NCI-H1105 (cell line): ENCODE measurements around the gene PLSCR3.

Experiments
- DNase-seq: peaks from one replicate; lab custom pipeline; 2025; lab: John Stamatoyannopoulos, UW

Gene PLSCR3

DNA sequence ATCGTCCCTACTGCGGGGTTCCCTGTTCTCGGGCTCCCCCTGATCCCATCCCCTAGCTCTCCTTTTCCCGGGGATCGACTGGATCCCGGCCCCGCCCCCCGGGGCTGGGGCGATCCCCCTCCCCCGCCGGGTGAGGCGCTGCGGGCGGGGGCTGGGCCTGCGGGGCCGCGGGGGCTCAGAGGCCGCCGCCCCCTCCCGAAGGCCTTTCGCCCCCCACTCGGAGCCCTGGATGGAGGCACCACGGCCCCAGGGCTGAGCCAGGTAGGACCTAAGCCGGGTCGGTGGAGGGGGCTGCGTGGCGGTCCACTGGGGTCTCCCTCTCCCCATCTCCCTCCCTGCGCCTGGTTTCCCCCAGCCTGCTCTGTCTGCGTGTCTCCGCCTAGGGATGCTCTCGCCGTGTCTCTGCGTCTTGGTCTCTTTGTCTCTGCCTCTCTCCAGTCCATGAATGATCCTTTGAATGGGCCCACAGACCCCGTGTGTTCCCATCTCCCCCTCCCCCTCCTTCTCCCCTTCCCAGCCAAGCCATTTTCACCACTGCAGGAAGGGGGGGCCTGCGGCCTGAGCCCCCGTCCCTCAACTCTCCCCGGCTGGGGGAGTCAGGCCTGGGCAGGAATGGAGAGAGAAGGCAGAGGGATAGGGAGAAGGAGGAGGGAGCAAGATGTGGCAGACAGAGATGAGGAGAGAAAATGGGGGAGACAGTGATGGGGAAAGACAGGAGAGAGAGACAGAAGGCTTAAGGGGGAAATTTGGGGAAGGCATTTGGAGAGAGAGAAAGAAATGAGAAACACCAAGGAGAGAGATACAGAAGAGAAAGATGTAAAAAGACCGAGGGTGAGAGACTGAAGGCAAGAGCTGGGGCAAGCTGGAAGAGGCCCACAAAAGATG lies 11.3 kb upstream of the PLSCR3 start:
- DNase-seq = no peak

DNA sequence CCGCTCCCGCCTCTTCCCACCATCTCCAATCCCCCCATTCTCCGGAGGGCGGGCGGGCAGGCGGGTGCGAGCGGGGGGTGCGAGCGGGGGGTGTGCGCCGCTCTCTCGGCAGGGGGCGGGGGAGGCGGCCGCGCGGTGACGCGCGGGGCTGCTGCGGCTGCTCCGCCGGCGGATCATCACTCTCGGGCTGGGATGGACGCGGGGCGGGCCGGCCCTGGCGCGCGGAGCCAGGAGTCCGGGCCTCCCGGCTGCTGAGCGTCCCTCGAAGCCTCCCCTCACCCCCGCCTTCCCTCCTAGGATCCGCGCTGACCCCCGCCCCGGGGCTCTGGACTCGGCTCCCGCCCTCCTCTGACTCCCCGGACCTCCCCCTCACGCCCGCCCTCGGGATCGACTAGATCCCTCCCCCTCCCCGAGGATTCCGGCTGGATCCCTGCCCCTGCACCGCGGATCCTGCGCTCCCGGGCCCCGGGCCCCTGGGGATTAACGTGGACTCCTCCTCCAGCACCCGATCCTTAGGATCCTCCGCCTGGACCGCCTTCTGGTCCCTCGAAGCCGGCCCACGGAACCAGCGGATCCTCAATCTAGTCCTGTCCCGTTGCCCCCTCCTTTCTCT lies 10.5 kb upstream of the PLSCR3 start:
- no peak for DNase-seq

DNA sequence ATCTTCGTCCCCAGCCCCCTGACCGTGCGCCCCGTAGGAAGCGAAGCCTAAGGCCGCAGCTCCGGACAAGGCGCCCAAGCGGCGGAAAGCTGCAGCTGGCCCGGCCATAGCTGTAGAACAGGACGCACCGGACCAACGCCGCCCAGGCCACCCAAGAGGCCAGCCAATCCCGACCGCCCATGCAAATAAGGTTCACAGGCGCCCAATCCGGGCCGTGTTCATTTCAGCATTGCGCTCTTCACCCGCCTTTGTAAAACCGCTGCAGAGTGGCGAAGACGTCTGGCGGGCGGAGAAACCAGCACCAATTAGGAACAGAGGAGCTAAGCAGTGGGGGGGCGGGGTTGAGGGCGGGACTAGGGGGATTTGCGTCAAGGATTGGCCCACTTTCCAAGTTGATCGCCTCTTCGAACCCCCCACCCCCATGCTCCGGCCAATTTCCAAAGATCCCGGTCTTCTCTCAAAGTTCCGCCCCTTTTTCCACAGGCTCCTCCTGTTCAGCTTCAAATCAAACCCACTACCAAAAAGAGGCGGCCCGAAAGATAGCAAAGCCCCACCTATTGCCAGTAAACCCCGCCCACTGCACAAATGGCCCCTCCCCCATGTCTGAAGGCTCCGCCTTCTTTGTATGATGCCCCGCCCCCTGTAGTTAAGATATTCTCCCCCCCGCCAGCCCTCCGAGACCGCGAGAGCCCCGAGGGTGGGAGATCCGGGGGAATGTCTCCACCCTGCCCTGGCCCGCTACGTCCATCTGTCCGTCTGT lies 9.8 kb upstream of the PLSCR3 start, which contains the start of gene TMEM256:
TSS of gene TMEM256 (minus strand) at position 121 of the 760 bp plus-strand sequence. CDS start at position 108, 13 bp downstream.
- DNase-seq = peak; percentile 100

DNA sequence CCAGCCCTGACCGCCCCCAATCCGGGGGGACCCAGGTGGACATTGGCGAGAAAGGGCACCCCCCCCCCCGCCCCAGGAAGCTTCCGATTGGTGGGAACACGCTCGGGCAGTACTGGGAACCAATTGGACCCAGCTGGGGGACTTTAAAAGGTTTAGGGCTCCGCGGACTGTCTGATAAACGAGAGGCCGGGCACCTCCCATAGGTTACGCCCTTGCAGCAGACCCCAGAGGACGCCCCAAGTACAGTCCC lies 9.3 kb upstream of the PLSCR3 start:
- peak; percentile 85 for DNase-seq

DNA sequence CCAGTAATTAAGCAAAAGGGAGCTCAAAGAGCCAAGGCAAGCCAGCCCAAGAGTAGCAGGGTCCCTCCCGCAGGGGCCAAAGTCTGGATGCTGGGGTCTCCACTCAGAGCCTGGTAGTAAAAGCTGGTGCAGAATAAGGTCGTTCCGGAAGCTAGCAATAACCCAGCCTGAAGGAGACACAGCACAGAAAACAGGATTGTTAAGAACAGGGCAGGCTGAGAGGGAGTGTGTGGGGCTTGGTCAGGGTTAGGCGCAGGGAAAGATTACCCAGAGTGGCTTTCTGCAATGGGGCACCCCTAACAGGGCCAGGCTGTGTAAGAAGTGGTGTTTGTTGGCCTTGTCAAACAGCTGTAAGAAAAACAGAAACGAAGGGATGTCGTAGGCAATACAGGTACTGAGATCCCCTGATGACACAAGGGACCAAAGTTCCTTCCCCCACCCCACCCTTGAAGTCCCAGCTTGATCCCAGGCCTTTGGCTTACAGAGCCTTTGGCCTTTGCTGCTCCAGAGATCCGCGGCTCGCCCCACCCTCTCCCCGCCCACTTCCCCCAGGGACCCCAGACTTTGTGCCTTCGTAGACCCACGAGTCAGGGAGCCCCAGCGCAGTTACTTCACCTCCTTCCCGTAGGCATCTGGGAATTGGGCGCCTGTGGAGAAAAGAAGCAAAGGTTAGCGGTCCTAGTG lies 8.9 kb upstream of the PLSCR3 start:
- DNase-seq = peak; percentile 35

DNA sequence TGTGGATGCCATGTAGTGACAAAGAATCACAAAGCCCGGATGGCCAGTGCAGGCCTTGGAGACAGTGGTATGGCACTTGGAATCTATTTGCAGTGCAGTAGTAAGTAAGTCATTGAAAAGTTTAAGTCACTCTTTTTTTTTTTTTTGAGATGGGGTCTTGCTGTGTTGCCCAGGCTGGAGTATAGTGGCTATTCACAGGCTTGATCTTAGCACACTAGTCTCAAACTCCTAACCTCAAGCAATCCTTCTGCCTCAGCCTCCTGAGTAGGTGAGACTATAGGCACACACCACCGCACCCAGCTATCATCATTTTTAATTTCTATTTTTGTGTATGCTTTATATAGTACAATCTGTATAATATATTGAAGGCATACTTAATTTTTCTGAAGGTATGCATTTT lies 4.3 kb upstream of the PLSCR3 start:
- no peak for DNase-seq

DNA sequence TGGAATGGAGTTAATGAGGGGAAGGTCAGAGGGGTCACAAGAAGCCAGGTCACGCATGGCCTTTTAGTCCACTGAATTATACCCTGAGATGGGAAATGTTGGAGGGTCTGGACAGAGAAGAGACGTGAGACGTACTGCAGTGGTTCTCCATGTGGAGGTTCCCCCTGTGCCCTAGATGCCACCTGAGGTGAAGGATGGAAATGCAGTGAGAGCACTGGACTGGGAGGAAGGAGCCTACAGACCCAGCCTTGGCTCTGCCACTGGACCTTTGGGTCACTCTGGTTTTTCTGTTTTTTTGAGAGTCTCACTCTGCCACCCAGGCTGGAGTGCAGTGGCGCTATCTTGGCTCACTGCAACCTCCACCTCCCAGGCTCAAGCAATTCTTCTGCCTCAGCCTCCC lies 1.8 kb upstream of the PLSCR3 start:
- DNase-seq = no peak

DNA sequence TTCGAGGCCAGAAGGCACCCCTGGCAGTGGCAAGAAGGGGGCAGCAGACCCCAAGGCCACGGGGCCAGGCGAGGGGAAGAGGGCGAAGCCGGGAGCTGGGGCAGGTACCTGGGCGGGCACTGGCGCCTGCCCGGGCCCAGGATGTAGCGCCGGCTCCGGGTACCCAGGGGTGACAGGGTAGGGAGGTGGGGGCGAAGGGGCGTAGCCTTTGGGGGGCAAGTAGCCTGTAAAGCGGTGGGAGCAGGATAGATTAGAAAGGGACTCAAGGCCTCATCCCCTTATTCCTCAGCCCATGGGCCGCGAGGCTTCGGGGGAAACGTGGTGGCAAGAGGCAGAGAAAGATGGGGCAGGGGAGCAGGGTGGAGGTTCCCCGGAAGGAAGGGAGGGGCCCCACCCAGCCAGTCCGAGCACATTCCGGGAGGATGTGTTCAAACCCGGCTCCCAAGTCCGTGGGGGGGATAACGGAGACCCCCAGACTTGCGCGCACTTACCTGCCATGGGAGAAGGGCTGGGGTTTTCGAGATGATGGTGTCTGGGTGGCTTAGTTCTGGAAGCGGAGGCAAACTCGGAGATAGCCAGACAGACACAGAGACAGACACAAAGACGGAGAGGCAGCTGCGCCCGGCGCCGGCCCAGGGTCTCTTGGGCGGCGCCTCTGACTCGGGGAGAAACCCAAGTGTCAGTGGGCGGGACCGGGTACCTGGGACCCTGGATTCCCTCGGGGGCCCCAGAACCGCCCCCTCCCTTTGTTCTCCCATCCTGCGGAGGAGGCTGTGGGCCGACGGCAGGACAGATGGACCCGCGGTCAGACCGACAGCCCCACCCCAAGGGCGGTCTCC lies 493 bp downstream of the PLSCR3 start:
- peak; percentile 74 for DNase-seq

DNA sequence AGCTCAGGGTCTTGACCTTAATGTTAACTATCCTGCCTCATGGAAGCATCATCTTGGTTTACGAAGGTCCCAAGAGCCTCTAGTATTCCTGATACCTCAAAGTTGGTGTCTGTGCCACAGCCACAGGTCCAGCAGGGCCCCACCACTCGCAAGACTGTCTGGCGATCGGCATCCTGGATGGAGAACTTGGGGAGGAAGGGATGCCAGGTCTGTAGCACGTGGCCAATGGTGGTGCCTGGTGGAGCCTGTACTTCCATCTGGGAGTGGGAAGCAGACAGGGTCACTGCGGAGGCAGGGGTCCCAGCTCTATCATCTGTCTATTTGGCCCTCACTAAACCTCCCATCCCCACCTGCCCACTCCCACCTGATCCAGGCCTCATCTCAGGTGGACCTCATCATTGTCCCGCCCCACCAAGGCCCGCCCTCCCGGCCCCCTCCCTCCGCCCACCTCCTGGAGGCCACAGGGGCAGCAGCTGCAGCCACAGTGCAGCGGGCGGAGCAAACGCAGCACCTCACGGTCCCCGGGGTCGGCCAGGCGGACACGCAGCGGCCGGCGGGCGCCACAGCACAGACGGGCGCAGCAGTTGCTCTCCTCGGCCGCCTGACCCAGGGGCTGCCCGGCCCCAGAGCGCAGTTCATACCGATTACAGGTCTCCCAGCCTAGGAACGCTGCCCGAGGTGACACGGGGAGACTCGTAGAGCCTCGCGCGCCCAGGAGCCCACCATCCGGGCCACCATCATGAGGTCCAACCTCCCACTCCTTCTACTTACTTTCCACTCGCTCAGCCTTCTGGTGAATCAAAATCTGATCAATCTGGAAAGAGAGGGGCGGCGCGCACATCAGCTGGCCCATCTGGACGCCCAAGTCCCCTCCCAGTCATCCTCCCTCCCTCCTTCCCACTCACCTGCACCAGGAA lies 1.4 kb downstream of the PLSCR3 start:
- DNase-seq = no peak

DNA sequence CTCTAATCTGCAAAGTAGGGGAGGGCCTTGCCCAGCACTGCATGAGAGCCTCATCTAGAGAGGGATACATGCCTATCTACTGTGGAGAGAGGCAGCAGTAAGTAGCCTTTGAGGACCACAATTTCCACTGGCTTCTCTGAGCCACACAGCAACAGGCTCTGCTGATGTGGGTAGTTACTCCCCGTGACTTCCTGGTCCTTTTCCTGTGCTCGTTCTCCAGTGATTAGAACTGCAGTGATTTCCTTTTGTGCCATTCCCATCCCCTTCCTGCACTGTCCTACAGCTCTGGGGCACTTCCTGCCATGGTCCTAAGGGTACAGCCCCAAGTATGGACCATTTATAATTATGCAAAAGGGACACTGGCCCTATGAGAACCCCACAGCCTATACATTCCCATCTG lies 3.0 kb downstream of the PLSCR3 start:
- DNase-seq = no peak

DNA sequence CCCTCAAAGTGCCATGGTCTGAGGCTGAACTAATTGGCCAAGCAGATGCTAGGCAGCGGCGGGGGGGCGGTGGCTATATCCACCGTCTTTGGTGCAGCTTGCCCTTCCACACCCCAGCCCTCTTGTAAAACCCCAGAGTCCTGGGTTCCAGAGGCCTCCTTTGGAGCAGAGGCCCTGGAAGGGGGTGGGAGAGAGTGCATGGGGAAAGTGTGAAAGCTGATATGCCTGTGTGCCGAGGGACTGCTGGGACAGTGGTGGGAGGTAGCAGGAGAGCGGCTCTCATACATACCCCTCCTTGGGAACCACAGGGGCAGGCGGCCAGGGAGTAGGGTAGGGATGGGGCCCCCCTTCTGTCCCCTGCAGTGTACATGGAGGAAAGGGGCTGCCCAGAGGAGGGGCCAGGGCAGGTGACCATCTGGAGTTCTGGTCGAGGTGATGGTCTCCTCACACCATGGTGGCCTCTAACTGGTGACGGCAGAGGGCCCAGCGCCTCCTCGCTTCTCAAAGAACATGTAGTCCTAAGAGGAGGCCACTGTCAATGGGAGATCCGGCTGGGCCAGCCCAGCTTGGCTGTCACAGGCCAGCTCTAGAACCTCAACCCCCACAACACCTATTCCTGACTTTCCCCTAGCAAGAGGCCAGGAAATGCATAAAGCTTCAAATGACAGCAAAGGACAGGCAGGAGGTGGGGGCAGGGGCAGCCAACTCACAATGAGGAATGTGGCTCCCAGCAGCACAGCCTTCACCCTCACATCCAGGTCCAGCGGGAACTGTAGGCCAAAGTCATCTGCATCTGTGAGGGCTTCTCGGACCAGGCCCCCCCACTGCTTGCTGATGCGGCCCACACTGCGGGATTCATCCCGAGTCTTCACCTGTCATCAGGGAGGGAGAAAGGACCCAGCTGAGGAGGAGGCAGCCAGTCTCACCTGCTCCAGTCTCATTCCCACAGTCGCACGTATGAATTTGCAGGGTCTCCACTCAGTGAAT lies 4.1 kb downstream of the PLSCR3 start:
- DNase-seq = no peak

DNA sequence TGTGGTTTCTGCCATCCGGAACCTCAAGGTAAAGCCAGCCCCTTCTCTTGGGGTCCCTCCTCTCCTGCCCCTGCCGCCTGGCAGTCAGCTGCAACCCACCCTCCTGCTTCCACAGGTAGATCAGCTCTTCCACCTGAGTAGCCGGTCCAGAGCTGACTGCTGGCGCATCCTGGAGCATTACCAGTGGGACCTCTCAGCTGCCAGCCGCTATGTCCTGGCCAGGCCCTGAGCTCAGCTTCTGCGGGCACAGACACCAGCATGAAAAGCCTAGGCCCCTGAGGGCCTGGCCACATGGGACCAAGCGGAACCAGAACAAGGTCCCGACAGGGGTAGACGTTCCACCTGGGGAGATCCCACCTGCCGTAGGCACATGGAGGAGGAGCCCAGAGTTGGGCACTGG lies 5.5 kb downstream of the PLSCR3 start:
- DNase-seq = no peak

DNA sequence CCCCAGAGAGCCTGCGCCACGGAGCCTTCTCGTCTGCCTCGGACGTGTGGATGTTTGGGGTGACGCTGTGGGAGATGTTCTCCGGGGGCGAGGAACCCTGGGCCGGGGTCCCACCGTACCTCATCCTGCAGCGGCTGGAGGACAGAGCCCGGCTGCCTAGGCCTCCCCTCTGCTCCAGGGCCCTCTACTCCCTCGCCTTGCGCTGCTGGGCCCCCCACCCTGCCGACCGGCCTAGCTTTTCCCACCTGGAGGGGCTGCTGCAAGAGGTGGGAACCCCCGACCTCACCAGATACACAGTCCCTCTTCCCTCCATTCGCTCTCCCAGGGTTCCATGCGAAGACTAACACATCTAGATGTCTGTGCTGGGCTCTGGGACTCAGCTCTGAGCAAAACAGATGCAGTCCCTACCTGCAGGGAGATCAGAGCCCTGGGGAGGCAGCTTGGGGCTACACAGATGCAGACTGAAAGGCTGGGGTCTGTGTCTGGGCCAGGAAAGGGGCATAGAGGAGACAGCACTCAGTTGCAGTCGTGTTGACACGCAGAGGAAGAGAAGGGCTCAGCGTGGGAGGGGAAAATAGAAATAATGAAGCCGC lies 9.7 kb downstream of the PLSCR3 start:
- DNase-seq = no peak

DNA sequence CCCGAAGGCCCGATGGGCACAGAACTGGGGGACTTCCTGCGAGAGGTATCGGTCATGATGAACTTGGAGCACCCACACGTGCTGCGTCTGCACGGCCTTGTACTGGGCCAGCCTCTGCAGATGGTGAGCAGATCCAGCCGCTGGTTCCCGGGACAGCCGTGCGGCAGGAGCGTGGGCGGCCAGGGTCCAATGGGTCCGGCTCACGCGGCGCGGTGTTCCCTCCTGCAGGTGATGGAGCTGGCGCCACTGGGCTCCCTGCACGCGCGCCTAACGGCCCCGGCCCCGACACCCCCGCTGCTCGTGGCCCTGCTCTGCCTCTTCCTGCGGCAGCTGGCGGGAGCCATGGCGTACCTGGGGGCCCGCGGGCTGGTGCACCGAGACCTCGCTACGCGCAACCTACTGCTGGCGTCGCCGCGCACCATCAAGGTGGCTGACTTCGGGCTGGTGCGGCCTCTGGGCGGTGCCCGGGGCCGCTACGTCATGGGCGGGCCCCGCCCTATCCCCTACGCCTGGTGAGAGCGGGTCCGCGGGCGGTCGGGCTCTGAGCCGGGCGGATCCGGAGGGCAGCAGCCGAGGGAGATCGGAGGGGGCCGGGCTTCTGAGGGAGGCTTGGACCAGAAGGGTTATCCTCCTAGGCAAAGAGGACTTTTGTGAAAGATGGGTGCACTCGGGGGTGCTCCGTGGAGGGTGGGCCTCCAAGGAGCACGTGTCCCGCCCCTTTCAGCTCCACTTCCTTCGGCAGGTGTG lies 10.4 kb downstream of the PLSCR3 start:
- no peak for DNase-seq

DNA sequence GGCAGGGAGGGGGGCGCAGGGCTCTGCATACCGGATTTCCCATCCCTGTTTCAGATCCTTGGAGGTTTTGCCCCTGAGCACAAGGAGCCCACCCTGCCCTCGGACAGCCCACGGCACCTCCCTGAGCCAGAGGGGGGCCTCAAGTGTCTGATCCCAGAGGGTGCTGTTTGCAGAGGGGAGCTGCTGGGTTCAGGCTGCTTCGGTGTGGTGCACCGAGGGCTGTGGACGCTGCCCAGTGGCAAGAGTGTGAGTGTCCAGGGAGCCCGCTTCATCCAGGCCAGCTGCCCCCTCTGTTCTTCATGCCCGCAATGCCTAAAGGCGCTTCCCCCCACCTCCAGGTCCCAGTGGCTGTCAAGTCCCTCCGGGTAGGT lies 11.0 kb downstream of the PLSCR3 start:
- DNase-seq = no peak

DNA sequence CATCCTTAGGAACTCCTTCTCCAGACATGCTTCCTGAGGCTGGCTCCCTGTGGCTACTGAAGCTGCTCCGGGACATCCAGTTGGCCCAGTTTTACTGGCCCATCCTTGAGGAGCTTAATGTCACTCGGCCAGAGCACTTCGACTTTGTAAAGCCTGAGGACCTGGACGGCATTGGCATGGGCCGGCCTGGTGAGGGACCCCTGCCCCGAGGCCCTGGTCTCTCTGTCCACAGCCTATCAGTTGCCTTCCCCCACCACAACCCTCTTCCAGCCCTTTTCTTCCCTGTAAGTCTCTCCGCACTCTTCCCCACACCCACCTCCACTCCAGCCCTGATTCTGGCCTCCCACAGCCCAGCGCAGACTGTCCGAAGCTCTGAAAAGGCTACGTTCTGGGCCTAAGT lies 11.4 kb downstream of the PLSCR3 start:
- no peak for DNase-seq

DNA sequence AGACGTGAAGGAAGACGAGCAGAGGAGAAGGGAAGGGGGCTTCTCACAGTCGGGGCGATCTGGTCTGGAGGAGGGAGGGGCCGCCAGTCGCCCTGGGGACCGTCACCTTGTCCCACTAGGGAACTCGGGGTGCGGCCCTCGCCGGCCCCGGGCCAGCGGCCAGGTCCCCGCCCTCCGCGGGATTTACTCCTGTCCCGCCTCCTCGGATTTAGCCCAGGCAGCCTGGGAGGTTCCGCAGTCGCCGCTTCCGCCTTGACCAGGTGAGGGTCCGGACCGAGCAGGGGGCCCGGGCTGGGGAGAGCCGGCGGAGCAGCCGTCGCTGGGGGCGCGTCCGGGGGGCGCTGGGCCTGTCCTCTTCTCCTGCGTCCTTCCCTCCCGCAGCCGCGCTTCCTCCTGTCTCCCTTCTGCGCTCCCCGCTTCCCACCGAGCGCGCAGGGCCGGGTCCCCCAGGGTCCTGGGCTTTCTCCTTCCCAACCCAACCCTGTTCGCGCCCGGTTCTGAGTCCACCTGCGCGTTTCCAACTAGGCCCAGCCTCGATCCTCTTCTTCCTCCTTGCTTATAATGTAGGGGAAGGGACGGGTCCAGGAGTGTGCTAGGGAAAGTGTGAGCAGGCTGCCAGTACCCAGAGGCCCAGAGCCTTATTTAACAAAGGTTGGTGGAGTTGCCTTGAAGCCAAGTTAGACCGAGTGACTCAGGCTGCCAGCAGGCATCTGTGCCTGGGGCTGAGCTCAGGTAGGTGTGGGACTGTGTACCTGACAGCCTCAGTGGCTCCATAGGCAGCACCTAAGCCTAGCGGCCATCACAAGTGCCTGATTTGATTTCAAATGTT lies 13.3 kb downstream of the PLSCR3 start, which contains the start of gene TNK1:
TSS of gene TNK1 (plus strand) at position 235 of the 829 bp plus-strand sequence. CDS start 1,838 bp downstream, outside the sequence.
- DNase-seq = peak; percentile 2
